GM23338 (cell line): ENCODE results near the gene ALDH3A2. TPM values are rescaled to one million over a fixed set of nuclear protein-coding genes. Genes with fewer than 3 reads are reported as not detected.

Experiments used
- ATAC-seq: fragments of 200-7000 bp; cut with Tn5 transposase; 3 replicates; pipeline ENCODE4 v1.9.1; 2020
- DNase-seq: peaks from one replicate; pipeline ENCODE4 v3.0.0-alpha.2; 2015; ENCODE audit warnings: low spot score
- H2AFZ ChIP-seq: fragments of 200-600 bp; sonication (generic); 2 replicates; pipeline ENCODE4 v1.8.0; 2016; ENCODE audit warnings: antibody characterized with exemption, mild to moderate bottlenecking, moderate library complexity
- H3F3A ChIP-seq: fragments of 200-600 bp; sonication (generic); replicated peaks from 2 replicates; pipeline ENCODE4 v1.8.0; 2017; ENCODE audit warnings: antibody characterized with exemption, mixed run types, low read depth
- H3K27ac ChIP-seq: fragments of 200-600 bp; sonication (generic); 2 replicates; pipeline ENCODE4 v1.6.1; 2016; ENCODE audit warnings: low read depth
- H3K27me3 ChIP-seq: fragments of 200-600 bp; sonication (generic); 2 replicates; pipeline ENCODE4 v1.8.0; 2016; ENCODE audit warnings: mild to moderate bottlenecking, mixed run types, moderate library complexity; ENCODE audit not compliant: insufficient read depth
- H3K36me3 ChIP-seq: fragments of 200-600 bp; sonication (generic); 2 replicates; pipeline ENCODE4 v1.8.0; 2016; ENCODE audit warnings: mild to moderate bottlenecking; ENCODE audit not compliant: insufficient read depth
- H3K4me1 ChIP-seq: fragments of 200-600 bp; sonication (generic); 2 replicates; pipeline ENCODE4 v1.8.0; 2016; ENCODE audit warnings: mild to moderate bottlenecking, moderate library complexity; ENCODE audit not compliant: insufficient read depth
- H3K4me2 ChIP-seq: fragments of 200-600 bp; sonication (generic); 2 replicates; pipeline ENCODE4 v1.7.1; 2017; ENCODE audit warnings: mixed run types
- H3K4me3 ChIP-seq: fragments of 200-600 bp; sonication (generic); 2 replicates; pipeline ENCODE4 v1.6.1; 2016; ENCODE audit warnings: mixed run types
- H3K79me2 ChIP-seq: fragments of 200-600 bp; sonication (generic); replicated peaks from 2 replicates; pipeline ENCODE4 v1.8.0; 2017; ENCODE audit warnings: mild to moderate bottlenecking; ENCODE audit not compliant: insufficient read depth
- H3K9me2 ChIP-seq: fragments of 200-600 bp; sonication (generic); 2 replicates; pipeline ENCODE4 v1.8.0; 2017; ENCODE audit not compliant: insufficient read depth
- H4K20me1 ChIP-seq: fragments of 200-600 bp; sonication (generic); replicated peaks from 2 replicates; pipeline ENCODE4 v1.8.0; 2017; ENCODE audit warnings: mild to moderate bottlenecking; ENCODE audit not compliant: insufficient read depth
- H3K27ac Mint-ChIP-seq: 2 replicates; pipeline ENCODE4 v1.8.0; 2020; ENCODE audit warnings: inconsistent platforms, mild to moderate bottlenecking, moderate library complexity, mixed read lengths
- H3K27me3 Mint-ChIP-seq: 3 replicates; pipeline ENCODE4 v1.8.0; 2022; ENCODE audit warnings: low read depth, mild to moderate bottlenecking, moderate library complexity, mixed read lengths, inconsistent platforms; ENCODE audit not compliant: insufficient read depth, poor library complexity
- H3K36me3 Mint-ChIP-seq: 3 replicates; pipeline ENCODE4 v1.8.0; 2021; ENCODE audit warnings: low read depth, mild to moderate bottlenecking, inconsistent platforms, moderate library complexity, mixed read lengths
- H3K4me1 Mint-ChIP-seq: 3 replicates; pipeline ENCODE4 v1.8.0; 2020; ENCODE audit warnings: mild to moderate bottlenecking, inconsistent platforms, mixed read lengths
- H3K4me3 Mint-ChIP-seq: 3 replicates; pipeline ENCODE4 v1.8.0; 2021; ENCODE audit warnings: moderate library complexity, mild to moderate bottlenecking, inconsistent platforms, mixed read lengths
- H3K9me3 Mint-ChIP-seq: 3 replicates; pipeline ENCODE4 v1.8.0; 2020; ENCODE audit warnings: moderate library complexity, mild to moderate bottlenecking, inconsistent platforms, mixed read lengths
- CREB1 ChIP-seq: fragments of 250-450 bp; sonication (Bioruptor Pico); IDR thresholded peaks from 2 replicates; pipeline ENCODE4 v1.5.0; 2020; ENCODE audit warnings: low read depth, mild to moderate bottlenecking, moderate library complexity
- CTCF ChIP-seq, 2 experiments: fragments of 200-600 bp in 1 of 2; sonication (generic) in 1 of 2; conservative IDR thresholded peaks; 2 replicates each; pipeline versions ENCODE4 v1.5.1 to v1.6.1; 2016 to 2017; ENCODE audit warnings: antibody characterized with exemption in 2 of 2, low read depth in 2 of 2, mild to moderate bottlenecking in 2 of 2, moderate library complexity in 1 of 2
- ETS1 ChIP-seq: IDR thresholded peaks from 2 replicates; pipeline ENCODE4 v1.6.1; 2016; ENCODE audit warnings: antibody characterized with exemption
- EZH2 ChIP-seq: fragments of 200-600 bp; sonication (generic); IDR thresholded peaks from one replicate; pipeline ENCODE4 v1.8.0; 2017; ENCODE audit warnings: antibody characterized with exemption, mild to moderate bottlenecking, low read depth; ENCODE audit not compliant: unreplicated experiment
- EZH2phosphoT487 ChIP-seq: fragments of 200-600 bp; sonication (generic); IDR thresholded peaks from one replicate; pipeline ENCODE4 v1.8.1; 2018; ENCODE audit warnings: antibody characterized with exemption; ENCODE audit not compliant: unreplicated experiment
- JUNB ChIP-seq: IDR thresholded peaks from one replicate; pipeline ENCODE4 v1.6.1; 2016; ENCODE audit warnings: antibody characterized with exemption; ENCODE audit not compliant: unreplicated experiment
- NANOG ChIP-seq: IDR thresholded peaks from 2 replicates; pipeline ENCODE4 v1.6.1; 2016; ENCODE audit warnings: antibody characterized with exemption, borderline replicate concordance
- POLR2AphosphoS5 ChIP-seq: IDR thresholded peaks from 2 replicates; pipeline ENCODE4 v1.6.1; 2016; ENCODE audit warnings: antibody characterized with exemption, low read depth
- REST ChIP-seq: IDR thresholded peaks from one replicate; pipeline ENCODE4 v1.6.1; 2018; ENCODE audit warnings: antibody characterized with exemption; ENCODE audit not compliant: unreplicated experiment
- STAT1 ChIP-seq: IDR thresholded peaks from one replicate; pipeline ENCODE4 v1.6.1; 2016; ENCODE audit warnings: antibody characterized with exemption; ENCODE audit not compliant: unreplicated experiment
- ZNF114 ChIP-seq: fragments of 250-450 bp; sonication (Bioruptor Pico); IDR thresholded peaks from 2 replicates; pipeline ENCODE4 v1.5.0; 2020; ENCODE audit warnings: mild to moderate bottlenecking, moderate library complexity
- ZNF331 ChIP-seq: fragments of 250-450 bp; sonication (Bioruptor Pico); IDR thresholded peaks from 2 replicates; pipeline ENCODE4 v1.5.0; 2020; ENCODE audit warnings: low read depth, mild to moderate bottlenecking, moderate library complexity
- ZNF462 ChIP-seq: fragments of 250-450 bp; sonication (Bioruptor Pico); IDR thresholded peaks from 2 replicates; pipeline ENCODE4 v1.5.0; 2020; ENCODE audit warnings: mild to moderate bottlenecking, moderate library complexity
- polyA plus RNA-seq: library from polyadenylated mRNA; unstranded; fragments of >200 nt; fragmentation: Nextera tagmentation; extraction: Ambion mirVana; gene quantifications from 2 replicates; pipeline ENCODE4 v1.2.1, GENCODE V29; 2016
- total RNA-seq: library from RNA; depleted of rRNA; stranded (reverse); fragments of >200 nt; shearing (Covaris generic); gene quantifications from 2 replicates; pipeline ENCODE4 v1.2.3, GENCODE V29; 2014

Gene ALDH3A2
- total and polyA plus RNA-seq, 2 experiments from 2014 or later, result 31.3 to 159 TPM

- H3K27ac ChIP-seq, result no peak overlapping the region
- H4K20me1 ChIP-seq, result no peaks in the 10 kb centered on the region
- Mint-ChIP-seq H3K4me3 (no peak overlapping the region), H3K9me3 (no peaks in the 10 kb centered on the region), H3K36me3 (no peaks in the 10 kb centered on the region; the same call in 2 of the 3 replicates), H3K27ac (no peak overlapping the region), H3K27me3 (peaks cover 7% of the 10 kb centered on the region), H3K4me1 (peaks cover 2% of the 10 kb centered on the region; the same call in 2 of the 3 replicates)
- TF ChIP-seq CREB1 (CRISPR knock-in tag), result no peak
- TF ChIP-seq CTCF (conservative IDR thresholded peaks at IDR 0.05; ENCODE audit: low read depth in 2 of 2), result no peak
- TF ChIP-seq ZNF331 (CRISPR knock-in tag), result no peak
- no peak for TF ChIP-seq EZH2
- TF ChIP-seq JUNB, result no peak
- TF ChIP-seq ZNF114 (CRISPR knock-in tag), result no peak
- TF ChIP-seq POLR2AphosphoS5, result no peak
- TF ChIP-seq NANOG, result no peak
- TF ChIP-seq ETS1, result no peak
- TF ChIP-seq STAT1, result no peak
- no peak for TF ChIP-seq EZH2phosphoT487
- TF ChIP-seq ZNF462, result no peak
- no peak for TF ChIP-seq REST
- H3K79me2 ChIP-seq, result no peaks in the 10 kb centered on the region
- ATAC-seq (no peak), DNase-seq (no peak)
- no peaks in the 10 kb centered on the region for H3K4me1 ChIP-seq
- H3K4me3 ChIP-seq, result no peak overlapping the region
- H3K4me2 ChIP-seq, result no peak overlapping the region
- no peak overlapping the region for H2AFZ ChIP-seq
- no peaks in the 10 kb centered on the region for H3K27me3 ChIP-seq
- H3K9me2 ChIP-seq, result no peaks in the 10 kb centered on the region
- H3K36me3 ChIP-seq, result no peaks in the 10 kb centered on the region
- no peaks in the 10 kb centered on the region for H3F3A ChIP-seq
These were observed 76.2 kb downstream of the ALDH3A2 start for GRCh38 chr17:19724501-19725420.
